COLO668 (cell line): Measurements from ENCODE around the gene CTAGE1.

ENCODE experiments used
- DNase-seq: peaks from one replicate; lab custom pipeline; 2025; ENCODE audit not compliant: unreplicated experiment; lab: John Stamatoyannopoulos, UW

CTAGE1 gene

DNA sequence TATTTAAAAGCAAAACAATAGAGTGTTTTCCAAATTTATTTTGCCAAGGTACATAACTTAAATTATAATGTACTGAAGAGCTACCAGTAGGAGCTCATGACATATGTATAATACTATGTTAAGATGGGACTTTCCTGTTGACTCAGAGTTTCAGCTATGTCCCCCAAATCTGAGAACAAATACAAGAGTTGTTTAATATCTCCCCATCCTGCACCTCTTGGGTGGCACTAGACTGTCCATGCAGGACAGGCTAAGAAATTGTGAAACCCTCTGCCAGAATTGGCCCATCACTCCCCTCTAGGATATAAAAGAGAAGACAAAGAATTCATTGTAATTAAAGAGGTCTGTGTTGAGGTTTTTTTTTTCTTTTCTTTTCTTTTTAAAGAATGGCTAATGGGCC, 21.7 kb upstream of the CTAGE1 start:
- DNase-seq, result no peak

DNA sequence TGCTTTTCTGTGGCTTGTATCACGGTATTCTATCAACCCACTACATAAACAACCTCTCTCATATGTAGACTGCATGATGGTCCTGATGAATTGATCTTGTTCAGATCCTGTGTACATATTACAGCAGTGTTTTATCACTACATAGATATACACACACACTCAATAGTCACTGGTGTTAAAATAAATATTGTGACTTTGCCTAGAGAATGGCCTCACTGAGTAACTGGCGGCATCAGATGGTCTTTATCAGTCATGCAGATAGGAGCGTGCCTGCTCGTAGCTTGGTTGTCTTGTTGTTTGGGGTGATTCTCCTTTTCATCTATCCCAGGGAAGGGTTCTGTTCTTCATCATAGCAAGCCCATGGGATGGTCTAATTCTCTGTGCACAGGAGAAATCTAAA, 18.4 kb upstream of the CTAGE1 start:
- DNase-seq, result no peak

DNA sequence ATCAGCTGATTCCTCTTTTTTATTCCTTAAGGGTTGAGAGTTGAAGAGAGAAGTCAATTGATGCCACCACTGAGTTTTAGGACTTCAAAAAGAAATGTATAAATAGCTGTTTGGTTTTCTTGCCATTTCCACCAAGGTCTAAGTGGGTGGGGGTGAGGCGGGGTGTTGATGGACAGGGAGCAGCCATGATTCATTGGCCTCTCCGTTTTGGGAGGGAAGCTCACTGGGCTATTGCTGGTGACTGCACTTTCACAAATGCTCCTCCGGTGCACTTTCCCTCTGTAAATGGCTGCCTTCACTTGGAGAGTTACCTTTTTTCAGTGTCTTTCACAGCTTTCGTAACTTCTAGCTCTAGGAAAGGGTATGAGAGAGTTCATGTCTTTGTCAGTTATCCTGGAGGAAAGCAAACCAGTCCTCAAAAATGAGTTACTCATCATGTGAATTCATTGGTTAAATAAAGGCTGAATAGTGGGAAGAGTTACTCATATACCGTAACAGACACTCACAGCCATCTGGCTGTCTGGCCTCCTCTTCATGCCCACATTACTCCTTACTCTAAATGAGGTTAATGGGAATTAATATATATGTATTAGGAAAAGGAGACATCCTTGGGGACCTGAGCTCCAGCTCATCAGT, 17.4 kb upstream of the CTAGE1 start:
- no peak for DNase-seq

DNA sequence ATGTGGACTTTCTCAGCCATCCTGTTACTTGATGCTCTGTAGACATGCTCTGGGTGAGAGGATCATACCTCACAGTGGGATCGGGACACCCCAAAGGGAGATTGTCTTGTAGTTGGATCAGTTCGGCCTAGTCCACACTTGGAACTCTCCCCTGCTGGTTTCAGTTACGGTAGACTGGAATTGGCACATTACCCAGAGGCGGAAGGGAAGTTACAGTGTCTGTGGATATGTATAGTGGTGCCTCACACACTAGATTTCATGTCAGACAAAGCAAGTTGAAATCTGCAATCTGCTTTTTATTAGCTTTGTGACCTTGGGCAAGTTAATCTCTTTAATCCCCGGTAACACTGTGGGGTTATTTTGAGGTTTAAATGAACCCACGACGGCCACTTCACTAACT, 16.2 kb upstream of the CTAGE1 start:
- no peak for DNase-seq

DNA sequence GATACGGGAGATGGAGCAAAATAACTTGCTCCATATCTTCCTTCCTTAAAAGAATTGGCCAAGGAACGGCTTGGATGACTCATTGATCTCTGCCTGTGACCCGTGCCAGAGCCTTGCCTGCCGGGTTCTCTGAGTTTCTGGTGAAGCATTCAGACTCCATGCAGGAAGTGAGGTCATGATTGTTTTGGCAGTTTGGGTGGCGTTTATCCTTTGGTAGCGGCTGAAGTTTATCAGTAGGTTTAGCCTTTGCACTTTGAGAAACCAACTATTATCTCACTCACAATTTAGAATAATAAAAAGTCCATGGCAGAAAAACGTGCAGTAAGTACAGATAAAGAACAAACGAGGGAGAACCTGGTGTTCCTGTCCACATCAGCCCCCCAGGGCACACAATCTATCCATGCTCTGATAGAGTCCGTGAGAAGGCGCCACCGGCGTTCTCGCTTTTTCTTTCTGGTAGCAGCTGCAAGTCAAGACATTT, 15.0 kb upstream of the CTAGE1 start:
- DNase-seq, result no peak

DNA sequence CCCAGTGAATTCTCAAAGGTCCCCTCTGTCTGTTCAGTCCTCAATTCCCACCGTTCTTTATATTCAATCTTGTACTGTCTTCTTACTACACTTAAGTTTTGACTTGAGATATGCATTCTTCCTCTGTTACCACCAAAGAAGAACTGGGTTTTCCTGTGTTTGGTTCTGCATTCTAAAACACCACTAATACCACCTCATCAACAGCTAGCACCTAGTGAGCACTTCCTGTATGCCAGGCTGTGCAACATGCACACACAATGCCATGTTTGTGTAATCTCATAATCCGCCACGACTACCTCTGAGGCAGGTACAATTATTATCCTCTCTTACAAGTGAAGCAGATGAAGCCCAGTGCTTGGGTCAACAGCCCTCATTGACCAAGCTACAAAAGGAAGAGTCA, 11.8 kb upstream of the CTAGE1 start:
- DNase-seq, result no peak

DNA sequence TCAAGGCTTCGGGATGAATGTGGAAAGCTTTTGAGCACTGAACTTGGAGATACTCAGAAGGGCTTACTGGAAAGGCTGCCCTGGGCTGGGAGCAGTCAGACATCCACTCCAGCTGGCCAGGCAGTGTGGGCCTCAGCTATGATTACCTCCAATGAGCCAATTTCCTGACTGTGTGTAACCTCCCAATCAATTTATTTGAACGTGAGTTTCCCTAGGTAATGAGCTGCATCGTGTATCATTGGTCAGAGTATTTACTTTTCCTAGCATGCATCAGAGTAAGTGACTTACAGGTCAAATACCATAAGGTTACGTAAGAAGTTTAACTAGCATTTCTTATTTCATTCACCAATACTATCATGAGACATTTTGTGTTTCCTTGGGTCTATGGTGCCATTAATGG, 11.0 kb upstream of the CTAGE1 start:
- DNase-seq, result no peak

DNA sequence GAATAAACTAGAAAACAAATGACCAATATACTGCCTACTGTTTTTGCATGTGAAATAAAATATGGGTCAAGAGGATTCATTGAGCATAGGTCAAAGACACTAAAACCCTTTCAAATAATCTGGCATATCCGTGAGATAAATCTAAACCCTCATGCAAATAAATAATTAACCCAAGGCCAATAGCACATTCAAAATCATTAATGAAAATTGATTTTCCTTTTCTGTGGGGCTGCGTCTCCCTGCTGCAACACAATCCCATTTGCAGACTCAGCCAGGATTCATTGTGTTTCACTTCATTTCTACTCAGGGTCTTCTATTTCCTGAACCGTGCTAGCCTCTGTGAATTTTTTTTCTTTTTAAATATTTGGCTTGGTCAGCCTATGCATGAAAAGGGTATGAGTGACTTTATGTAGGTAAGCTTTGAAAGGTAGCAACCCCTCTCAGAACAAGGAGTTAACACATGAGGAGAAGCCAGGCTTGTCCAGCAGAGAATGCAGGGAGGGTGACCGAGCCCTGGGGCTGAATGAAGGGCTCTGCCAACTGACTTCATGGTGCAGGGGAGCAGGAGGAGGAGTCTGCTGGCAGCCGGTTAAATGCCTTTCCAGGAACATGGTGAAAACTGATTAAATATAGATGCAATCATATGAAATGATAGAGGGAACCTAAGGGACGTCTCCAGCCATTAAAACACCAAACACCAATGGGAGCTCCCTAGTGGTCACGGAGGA, 10.3 kb upstream of the CTAGE1 start:
- no peak for DNase-seq

DNA sequence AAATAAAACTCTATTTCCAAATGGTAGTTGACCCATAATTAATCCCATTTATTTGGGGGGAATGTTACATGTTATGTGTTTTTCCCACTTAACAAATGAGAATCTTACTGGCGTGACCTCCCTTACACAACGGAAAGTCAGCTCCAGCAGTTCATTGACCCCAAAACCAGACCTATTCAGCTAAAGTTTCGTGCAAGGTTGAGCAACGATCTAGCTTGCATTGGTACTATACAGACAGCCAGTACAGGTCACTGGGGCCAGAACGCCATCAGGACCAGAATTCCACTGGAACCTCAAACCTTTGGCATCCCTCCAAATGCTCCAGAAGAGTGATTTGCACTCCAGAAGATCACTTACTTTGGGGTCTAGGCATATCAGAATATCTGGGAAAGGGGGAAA, 6.8 kb upstream of the CTAGE1 start:
- DNase-seq, result no peak

DNA sequence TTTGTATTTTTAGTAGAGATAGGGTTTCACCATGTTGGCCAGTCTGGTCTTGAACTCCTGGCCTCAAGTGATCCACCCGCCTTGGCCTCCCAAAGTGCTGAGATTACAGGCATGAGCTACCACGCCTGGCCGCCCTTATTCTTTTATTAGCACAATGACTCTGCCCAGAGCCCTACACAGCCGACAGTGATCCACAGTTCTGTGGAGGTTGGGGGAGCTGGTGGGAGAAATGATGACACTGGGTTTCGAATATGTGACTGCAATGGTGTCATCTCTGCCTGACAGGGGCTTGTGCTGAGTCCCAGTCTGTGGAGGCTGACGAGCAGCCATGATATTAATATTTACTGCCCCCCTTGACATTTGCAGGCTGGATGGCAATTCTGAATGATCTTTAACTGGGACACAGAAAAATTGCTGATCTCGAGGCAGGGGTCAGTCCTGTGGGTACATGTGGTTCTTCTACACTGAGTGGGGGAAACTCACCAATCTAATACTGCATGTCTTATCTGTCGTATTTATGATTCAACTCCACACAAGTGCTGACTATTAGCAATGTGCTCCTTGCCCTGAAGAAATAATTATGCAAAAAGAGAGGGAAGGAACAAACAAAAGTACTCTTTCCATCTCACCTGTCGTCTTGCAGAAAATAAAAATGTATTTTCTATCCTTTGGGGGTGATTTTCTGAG, 6.3 kb upstream of the CTAGE1 start:
- DNase-seq, result no peak

DNA sequence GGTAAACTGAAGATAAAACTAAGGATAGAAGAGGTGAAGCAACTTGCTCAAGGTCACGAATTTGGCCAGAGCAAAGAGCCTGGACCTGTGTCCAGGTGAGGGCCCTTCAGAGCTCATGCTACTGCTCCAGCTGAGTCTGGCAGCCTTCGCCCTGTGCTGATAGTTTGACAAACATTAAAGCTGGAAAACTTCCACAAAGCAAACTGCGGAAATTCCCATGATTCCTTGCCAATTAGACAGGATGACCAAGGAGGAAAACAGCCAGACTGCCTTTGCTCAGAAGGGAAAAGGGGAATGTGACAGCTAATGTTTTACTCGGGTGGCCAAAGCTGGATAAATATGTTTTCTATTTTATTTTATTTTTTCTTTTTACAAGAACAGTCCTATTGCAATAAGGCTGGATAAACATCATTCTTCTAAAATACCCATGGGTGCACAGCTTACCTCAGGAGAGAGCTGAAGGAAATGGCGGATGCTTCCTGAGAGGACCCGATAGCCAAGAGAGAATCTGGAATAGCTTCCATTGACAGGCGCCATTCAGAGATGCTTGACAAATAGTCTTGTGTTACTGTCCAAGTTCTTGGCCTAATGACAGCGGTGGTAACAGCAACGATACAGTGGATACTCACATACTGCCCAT, 5.3 kb upstream of the CTAGE1 start:
- no peak for DNase-seq

DNA sequence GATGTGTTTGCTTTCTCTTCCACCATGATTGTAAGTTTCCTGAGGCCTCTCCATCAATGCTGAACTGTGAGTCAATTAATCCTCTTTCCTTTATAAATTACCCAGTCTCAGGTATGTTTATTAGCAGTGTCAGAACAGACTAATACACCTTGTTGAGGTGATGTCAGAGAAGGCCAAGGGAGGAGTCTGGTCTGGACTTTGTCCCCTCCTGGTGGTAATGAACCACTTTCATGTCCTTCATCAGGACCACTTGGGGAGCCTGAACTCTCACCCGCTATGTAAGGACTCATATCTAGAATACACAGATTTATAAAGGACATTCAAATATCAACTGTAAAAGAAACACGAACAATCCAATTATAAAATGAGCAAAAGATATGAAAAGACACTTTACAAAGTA, 2.9 kb upstream of the CTAGE1 start:
- no peak for DNase-seq

DNA sequence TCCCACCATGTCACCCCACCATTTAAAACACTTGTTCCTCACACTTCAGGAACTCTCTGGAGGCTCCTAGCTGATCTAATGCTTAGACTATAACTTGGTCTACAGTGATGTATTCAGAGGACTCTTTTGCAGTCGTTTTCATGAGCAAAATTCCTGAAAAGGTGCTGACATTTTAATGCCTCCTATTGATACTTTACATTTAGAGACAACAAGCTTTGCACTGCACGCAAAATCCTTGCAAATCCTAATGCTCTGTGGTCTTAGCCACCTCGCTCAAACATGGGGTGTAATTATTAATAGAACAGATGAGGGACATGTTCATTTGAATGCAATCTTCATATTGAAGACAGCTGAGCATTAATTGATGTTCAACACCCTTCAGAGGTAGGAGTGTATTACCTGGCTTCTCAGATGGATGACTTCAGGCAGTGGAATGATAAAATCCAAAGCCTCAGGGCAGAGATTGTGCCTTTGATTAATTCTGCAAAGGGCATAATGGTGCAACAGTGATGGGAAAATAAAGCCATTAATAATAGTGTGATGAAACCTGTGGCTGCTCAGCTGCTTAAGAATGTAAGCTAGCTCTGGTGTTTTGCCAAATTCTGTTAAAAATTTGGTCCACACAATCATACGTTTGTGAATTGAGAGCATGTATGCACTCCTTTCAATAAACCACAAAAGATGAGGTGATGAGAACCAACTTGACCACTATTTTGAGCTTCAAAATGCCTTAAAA, 5.4 kb downstream of the CTAGE1 start:
- no peak for DNase-seq

DNA sequence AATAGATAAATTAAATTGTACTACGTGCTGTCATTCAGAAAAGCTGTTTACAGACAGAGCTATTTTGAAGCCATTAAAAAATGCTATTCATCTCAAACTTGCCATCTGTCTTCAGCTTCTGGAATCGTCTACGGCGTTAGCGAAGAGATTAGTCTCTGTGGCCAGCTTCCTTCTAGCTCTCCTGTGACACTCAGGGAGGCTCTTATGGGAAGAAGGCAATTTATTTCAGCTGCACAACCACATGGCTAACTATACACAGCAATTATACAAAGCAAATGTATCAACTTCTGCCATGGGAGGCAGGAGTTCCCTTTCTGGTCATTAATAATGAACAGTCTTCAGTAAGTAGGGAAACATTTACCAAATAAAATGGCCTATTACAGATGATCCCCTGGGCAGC, 6.3 kb downstream of the CTAGE1 start:
- no peak for DNase-seq

DNA sequence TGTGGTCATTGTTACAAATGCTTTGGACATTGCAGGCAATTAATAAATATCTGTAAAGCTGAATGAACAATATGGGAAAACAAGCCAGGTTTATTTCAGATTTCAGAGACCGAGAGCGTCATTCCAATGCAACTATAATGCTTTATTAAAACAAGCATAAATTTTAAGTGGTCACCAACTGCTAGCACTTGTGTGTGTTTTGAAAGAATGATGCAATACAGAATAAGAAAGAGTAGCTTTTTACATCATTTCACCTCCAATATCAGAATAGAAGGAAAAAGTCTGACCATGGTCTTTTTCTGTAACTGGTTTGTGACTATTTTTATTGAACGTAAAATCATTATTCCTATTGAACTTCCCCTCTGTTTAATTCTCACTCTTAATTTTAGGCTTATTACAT, 7.6 kb downstream of the CTAGE1 start:
- no peak for DNase-seq

DNA sequence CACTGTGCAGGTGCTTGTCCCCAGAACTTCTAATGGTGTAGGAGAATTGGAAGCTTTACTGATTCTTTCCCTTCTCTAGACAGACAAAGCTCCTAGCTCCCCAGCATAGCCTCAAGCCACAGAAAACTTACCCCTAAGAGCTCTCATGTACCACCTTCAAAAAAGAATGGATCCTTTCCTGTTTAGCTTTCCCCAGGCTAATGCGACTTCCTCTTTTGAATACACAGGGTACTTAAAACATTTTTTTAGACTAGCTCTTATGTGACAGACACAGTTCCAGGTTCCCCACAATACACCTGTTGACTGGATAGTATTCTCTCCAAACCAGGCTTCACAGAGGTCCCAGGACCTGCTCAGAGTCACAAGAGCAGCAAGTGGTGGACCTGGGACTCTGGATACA, 8.3 kb downstream of the CTAGE1 start:
- no peak for DNase-seq

DNA sequence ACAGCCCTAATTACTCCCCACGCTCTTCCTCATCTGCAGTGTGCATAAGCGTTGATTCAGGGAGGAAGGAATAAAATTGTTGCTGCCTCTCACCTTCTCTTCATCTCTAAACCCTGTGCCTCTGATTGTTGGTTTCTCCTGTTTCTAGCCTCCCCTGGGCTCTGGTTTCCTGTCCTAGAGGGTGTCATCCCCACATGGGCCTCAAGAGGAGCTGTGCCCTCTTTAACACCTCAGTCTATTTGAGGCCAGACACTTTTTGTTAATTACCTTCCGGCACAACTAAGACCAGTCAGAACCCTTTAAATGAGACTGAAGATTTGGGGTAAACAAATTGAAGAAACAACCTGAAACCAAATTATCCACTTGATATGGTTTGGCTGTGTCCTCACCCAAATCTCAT, 9.7 kb downstream of the CTAGE1 start:
- no peak for DNase-seq

DNA sequence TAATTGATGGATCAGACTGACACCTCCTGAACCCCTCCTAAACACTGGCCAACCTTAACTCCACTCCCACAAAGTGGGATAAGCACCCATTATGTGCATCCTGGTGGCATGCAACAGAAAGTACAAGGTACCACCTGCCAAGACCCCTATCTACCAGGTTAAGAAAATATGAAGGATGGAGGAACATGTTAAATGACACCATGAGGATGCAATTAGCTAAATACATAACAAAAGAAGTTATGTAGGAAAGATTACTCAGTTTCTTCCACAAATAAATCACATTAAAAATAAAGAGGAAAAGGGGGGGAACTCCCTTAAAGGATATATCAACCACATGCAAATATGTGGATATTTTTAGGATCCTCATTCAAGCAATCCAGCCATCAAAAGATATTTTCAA, 12.6 kb downstream of the CTAGE1 start:
- DNase-seq, result no peak

DNA sequence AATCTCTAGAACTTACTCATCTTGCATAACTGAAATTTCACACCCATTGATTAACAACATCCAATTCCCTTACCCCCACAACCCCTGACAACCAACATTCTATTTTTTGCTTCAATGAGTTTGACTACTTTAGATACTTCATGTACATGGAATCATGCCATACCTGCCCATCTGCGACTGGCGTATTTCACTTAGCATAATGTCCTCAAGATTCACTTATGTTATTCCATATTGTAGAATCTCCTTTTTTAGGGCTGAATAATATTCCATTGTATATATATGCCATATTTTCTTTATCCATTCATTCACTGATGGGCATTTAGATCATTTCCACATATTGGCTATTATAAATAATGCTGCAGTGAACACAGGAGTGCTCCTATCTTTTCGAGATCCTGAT, 13.8 kb downstream of the CTAGE1 start:
- no peak for DNase-seq

DNA sequence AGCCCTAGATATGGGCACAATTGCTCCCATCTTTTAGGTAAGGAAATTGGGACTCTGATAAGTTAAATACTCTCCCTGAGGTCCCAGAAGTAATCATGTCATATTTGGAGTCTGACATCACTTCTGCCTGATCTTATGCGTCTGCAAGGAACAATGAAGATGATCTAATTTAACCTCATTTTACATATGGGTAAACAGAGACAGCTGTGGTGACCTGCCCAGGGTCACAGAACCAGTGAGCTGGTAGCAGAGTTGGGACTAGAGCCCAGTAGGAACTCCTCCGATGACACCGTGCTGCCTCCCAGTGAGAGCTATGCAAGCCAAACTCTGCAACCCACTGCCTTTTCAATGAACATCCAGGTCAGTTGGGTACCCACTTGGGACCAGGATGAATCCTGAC, 17.8 kb downstream of the CTAGE1 start:
- DNase-seq, result no peak

DNA sequence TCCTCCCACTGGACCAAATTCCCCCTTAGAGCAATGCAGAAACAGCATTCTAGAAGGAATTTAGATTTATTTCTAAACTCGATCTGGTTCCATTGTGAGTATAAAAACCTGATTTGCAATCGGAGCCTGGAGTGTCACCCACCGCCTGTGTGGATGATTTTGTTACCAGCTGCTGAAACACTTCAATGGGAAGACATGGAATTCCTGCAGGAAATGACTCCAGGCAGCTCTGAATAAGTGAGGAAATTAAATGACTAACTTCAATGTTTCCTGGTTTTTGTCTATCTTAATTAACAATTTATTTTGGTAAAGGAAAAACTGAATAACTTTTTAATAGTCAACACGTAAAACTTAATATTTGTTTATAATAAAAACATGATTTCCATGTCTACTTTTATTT, 19.3 kb downstream of the CTAGE1 start:
- no peak for DNase-seq
